H1 (cell line): Measurements from ENCODE around the gene CAMTA1. TPM values are rescaled to one million over a fixed set of nuclear protein-coding genes. Genes with fewer than 3 reads are reported as not detected.

Source experiments
- ASH2L ChIP-seq: fragments of 200-600, 300-600 bp; sonication (generic); IDR thresholded peaks from one replicate; pipeline ENCODE4 v1.7.1; 2017; ENCODE audit warnings: low read length
- KDM1A ChIP-seq: fragments of 200-600, 300-600 bp; sonication (generic); IDR thresholded peaks from 2 replicates; pipeline ENCODE4 v1.7.1; 2016; ENCODE audit warnings: mild to moderate bottlenecking, low read length, borderline replicate concordance
- POLR2AphosphoS5 ChIP-seq: IDR thresholded peaks from 2 replicates; pipeline ENCODE4 v1.6.1; 2011; ENCODE audit warnings: low read depth, low read length
- SRF ChIP-seq: IDR thresholded peaks from 2 replicates; pipeline ENCODE4 v1.6.1; 2011; ENCODE audit warnings: mild to moderate bottlenecking, low read depth, low read length, moderate library complexity
- TAF7 ChIP-seq: optimal IDR thresholded peaks from 2 replicates; pipeline ENCODE3; 2011; ENCODE audit warnings: low read depth, mild to moderate bottlenecking, inconsistent platforms, low read length, moderate library complexity, borderline replicate concordance
- polyA plus RNA-seq, 7 experiments: library from polyadenylated mRNA; depleted of rRNA in 3 of 7; stranded (reverse) in 5 of 7; unstranded in 2 of 7; fragments of >200 nt in 5 of 7; fragments of 200-250 nt in 2 of 7; gene quantifications; 1 replicate in 5 of 7; 2 replicates in 1 of 7; 4 replicates in 1 of 7; pipeline versions ENCODE4 v1.2.1 to v1.2.3, GENCODE V29; 2011 to 2013; ENCODE audit warnings: missing spikeins in 2 of 7, mixed read lengths in 2 of 7
- total RNA-seq: library from RNA; stranded (reverse); fragmentation: NEBNext Ultra II Directional; extraction: Animal tissue kit (Norgen Biotek cat#: 25700); gene quantifications from 2 replicates; pipeline ENCODE4 v1.2.1, GENCODE V29; 2021

Gene CAMTA1
- total and polyA plus RNA-seq, 2 of the 8 experiments (the other 6 are each of a cell fraction or from before 2014, with no cell fraction given): 65.0 to 119 TPM

GRCh38 chr1:7453038-7453437 is 667.8 kb downstream of the CAMTA1 start (continued):
- TF ChIP-seq SRF (no peak), POLR2AphosphoS5 (no peak), KDM1A (no peak), TAF7 (no peak), ASH2L (no peak)
